Mucosa of stomach (tissue), 1 donor: Measurements from ENCODE around the gene LGALS7.
"Not testable (repeated sequence)": the region's sequence is repeated elsewhere in the genome, so short reads cannot be mapped to it uniquely, and the experiment has no call there.

Source experiments
- H3K27me3 ChIP-seq: one replicate; pipeline ENCODE4 v1.7.0; 2013; ENCODE audit warnings: mild to moderate bottlenecking, low read length; ENCODE audit not compliant: control insufficient read depth, insufficient read depth
- H3K36me3 ChIP-seq: one replicate; pipeline ENCODE4 v1.7.0; 2013; ENCODE audit warnings: low read length; ENCODE audit not compliant: control insufficient read depth, insufficient read depth
- H3K4me1 ChIP-seq: one replicate; pipeline ENCODE4 v1.7.0; 2013; ENCODE audit warnings: mild to moderate bottlenecking, low read length; ENCODE audit not compliant: control insufficient read depth, insufficient read depth
- H3K4me3 ChIP-seq: one replicate; pipeline ENCODE4 v1.7.0; 2013; ENCODE audit warnings: low read length
- H3K9ac ChIP-seq: one replicate; pipeline ENCODE4 v1.7.0; 2013; ENCODE audit warnings: mild to moderate bottlenecking, low read length, moderate library complexity
- H3K9me3 ChIP-seq: one replicate; pipeline ENCODE4 v1.7.0; 2013; ENCODE audit warnings: mild to moderate bottlenecking, low read length, moderate library complexity; ENCODE audit not compliant: control insufficient read depth
- donor health status: Pancreatic carcinoma.

Gene LGALS7

GRCh38 chr19:38773469-38774177 is at the start of gene LGALS7:
Gene LGALS7 (minus strand): TSS chr19:38773517. CDS start chr19:38773492, 25 bp downstream.
- peaks cover 13% of the 10 kb centered on the region for H3K4me1 ChIP-seq
- H3K36me3 ChIP-seq, result no peaks in the 10 kb centered on the region
- no peaks in the 10 kb centered on the region for H3K27me3 ChIP-seq
- no peak within 1 kb of the TSS for H3K9ac ChIP-seq
- no peak within 1 kb of the TSS for H3K4me3 ChIP-seq
- no peaks in the 10 kb centered on the region for H3K9me3 ChIP-seq

DNA sequence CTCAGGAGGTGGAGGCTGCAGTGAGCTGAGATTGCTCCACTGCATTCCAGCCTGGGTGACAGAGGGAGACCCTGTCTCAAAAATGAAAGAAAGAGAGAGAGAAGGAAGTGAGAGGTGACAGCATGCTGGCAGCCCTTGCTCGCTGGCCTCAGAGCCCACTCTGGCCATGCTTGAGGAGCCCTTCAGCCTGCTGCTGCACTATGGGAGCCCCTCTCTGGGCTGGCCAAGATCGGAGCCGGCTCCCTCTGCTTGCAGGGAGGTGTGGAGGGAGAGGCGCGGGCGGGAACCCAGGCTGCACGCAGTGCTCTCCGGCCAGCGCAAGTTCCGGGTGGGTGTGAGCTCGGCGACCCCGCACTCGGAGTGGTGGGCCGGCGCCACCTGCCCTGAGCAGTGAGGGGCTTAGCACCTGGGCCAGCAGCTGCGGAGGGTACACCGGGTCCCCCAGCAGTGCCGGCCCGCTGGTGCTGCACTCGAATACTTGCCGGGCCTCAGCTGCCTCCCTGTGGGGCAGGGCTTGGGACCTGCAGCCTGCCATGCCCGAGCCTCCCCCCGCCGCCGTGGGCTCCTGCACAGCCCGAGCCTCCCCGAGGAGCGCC is 48.0 kb upstream of the LGALS7 start:
- H3K27me3 ChIP-seq, H3K36me3 ChIP-seq, H3K9me3 ChIP-seq, H3K9ac ChIP-seq, H3K4me3 ChIP-seq: not testable (repeated sequence)
- peaks cover 40% of the 10 kb centered on the region for H3K4me1 ChIP-seq

DNA sequence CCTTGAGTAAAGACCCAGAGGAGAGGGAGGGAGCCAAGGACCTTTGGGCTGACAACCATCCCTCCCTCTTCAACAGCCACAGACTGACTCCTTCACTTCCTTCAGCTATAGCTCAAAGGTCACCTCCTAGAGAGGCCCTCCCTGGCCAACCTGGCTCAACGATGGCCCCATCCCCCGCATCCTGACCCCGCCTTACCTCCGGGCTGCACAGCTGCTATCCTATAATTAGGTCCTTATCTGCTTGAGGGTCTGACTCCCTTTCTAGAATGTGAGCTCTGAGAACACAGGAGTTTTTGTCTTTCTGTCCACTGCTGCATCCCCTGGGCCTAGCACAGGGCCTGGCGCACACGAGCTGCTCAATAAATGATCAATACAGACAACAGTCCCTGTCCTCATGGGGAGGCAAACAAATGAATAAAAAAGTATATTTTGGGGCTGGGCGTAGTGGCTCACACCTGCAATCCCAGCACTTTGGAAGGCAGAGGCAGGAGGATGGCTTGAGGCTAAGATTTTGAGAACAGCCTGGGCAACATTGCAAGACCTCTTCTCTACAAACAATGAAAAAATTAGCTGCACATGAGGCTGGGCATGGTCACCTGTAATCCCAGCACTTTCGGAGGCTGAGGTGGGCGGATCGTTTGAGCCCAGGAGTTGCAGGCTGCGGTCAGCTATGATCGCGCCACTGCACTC is 46.1 kb upstream of the LGALS7 start:
- Histone ChIP-seq H3K9ac (no peak overlapping the region), H3K36me3 (peaks cover 4% of the 10 kb centered on the region), H3K4me3 (no peak overlapping the region), H3K27me3 (no peaks in the 10 kb centered on the region), H3K4me1 (peaks cover 49% of the 10 kb centered on the region), H3K9me3 (no peaks in the 10 kb centered on the region)

DNA sequence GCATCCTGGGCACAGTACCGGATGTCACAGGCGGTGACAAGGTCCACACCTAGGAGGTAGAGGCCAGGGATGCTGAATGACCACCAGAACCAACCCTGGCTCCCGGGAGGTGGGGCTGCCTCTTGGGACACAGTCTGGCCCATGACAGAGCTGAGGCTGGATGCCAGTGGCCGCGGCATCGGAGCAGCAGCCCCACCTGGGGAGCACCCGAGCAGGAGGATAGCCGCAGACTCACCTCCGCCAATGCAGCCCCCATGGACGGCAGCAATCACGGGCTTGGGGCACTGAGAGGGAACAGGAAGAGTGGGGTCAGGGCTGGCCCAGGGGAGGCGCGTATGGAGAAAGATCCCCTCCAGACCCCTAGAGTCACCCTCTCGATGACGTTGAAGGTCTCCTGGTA is 43.8 kb upstream of the LGALS7 start:
- Histone ChIP-seq H3K9ac (no peak overlapping the region), H3K27me3 (no peaks in the 10 kb centered on the region), H3K36me3 (peaks cover 4% of the 10 kb centered on the region), H3K9me3 (no peaks in the 10 kb centered on the region), H3K4me1 (peaks cover 49% of the 10 kb centered on the region), H3K4me3 (no peak overlapping the region)

DNA sequence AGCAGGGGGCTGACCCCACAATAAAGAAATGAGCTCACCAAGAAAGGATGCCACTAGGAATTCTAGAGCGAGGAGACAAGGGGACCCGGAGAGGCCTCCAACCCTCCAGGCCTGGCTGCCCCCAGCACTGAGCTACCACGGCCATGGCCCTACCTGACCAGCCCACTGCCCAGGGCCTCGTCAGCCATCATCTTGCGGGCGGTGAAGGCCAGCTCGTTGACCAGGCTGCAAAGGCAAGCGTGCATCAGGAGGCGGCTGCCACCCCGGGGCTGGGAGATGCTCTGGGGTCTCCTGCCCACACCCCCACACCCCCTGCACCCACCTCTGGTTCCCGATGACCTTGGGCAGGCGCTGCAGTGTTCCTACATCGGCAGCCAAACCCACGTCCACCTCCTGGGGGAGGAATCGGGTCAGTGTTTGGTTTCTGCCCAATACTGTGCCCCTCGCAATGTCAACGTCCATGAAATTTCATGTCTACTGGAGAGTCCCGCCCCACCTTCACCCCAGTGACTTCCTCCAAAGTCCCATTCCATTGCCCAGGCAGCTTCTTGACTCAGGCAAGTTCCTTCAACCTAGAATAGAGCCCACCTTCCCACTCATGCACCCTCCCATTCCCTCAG is 42.9 kb upstream of the LGALS7 start:
- Histone ChIP-seq H3K4me3 (no peak overlapping the region), H3K9me3 (no peaks in the 10 kb centered on the region), H3K4me1 (peaks cover 49% of the 10 kb centered on the region), H3K9ac (no peak overlapping the region), H3K36me3 (peaks cover 4% of the 10 kb centered on the region), H3K27me3 (no peaks in the 10 kb centered on the region)

DNA sequence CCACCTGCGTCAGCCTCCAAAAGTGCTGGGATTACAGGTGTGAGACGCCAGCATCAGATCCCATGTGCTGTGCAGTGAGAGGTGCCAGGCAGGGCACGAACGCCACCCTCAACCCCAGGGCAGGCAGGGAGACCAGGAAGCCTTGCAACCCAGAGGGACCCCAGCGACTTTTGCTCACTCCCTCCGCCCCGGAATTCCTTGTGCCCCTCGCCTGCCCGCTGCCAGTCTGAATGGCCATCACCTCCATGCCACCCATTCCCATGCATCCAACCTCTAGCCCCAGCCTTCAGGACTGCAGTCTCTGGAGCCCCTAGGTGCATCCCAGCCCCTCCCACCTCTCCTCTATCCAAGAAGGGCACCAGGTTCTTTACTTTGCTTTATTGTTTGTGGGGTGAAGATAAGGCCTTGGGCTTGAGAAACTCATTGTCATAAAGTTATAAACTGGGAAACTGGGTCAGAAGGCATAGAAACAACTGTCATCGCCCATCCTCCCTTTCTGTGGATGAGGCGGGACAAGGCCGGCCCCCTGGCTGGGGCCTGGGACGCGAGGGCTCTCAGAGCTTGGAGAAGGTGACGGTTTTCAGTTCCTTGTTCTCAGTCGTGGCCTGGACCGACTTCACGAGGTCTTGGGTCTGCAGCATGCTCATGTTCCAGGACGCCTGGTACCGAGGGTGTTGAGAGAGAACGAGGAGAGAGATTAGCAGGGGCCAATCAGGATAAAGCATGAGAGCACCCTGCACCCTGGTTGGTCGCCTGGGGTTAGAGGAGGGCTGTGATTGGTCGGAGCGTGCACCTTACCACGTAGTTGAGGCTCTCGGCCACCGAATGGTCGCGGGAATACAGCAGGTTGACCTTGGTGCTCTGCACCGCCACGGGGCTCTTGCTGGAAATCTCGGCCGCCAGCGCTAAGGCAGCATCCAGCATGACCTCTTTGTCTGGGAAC is 42.0 kb upstream of the LGALS7 start:
- H3K36me3 ChIP-seq, result peaks cover 4% of the 10 kb centered on the region
- no peaks in the 10 kb centered on the region for H3K9me3 ChIP-seq
- no peaks in the 10 kb centered on the region for H3K27me3 ChIP-seq
- no peak overlapping the region for H3K9ac ChIP-seq
- no peak overlapping the region for H3K4me3 ChIP-seq
- H3K4me1 ChIP-seq, result peaks cover 43% of the 10 kb centered on the region

DNA sequence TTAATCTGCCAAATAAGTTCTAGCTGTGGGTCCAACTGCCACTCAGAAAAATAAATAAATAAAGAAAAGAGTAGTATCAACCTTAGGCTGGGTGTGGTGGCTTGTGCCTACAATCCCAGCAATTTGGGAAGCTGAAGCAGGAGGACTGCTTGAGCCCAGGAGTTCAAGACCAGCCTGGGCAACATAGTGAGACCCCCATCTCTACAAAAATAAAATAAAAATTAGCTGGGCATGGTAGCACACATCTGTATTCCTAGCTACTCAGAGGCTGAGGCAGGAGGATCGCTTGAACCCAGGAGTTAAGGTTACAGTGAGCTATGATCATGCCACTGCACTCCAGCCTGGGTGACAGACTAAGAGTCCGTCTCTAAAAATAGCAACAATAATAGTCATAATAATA is 40.6 kb upstream of the LGALS7 start:
- not testable (repeated sequence) for H3K9ac ChIP-seq, H3K4me3 ChIP-seq, H3K36me3 ChIP-seq, H3K27me3 ChIP-seq, H3K9me3 ChIP-seq
- H3K4me1 ChIP-seq, result peaks cover 32% of the 10 kb centered on the region

DNA sequence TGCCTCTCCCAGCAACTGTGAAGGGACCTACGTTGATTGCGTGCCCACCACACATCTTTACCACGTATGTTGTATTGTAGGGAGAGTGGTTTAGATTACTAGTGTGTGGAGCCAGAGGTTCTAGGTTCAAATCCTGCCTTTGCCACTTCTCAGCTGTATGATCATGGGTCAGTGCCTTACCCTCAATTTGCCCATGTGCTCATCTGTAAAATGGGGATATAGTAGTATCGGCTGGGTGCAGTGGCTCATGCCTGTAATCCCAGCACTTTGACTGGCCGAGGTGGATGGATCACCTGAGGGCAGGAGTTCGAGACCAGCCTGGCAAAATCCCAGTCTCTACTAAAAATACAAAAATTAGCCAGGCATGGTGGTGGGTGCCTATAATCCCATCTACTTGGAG is 40.0 kb upstream of the LGALS7 start:
- H3K4me1 ChIP-seq, result peaks cover 26% of the 10 kb centered on the region
- H3K9ac ChIP-seq, result peak overlapping the region; percentile 29
- H3K4me3 ChIP-seq, result peak overlapping the region; percentile 29
- peaks cover 4% of the 10 kb centered on the region for H3K36me3 ChIP-seq
- H3K9me3 ChIP-seq, result no peaks in the 10 kb centered on the region
- no peaks in the 10 kb centered on the region for H3K27me3 ChIP-seq

- Histone ChIP-seq H3K4me1 (peaks cover 23% of the 10 kb centered on the region), H3K27me3 (no peaks in the 10 kb centered on the region), H3K36me3 (peaks cover 4% of the 10 kb centered on the region), H3K9me3 (no peaks in the 10 kb centered on the region), H3K9ac (peak within 1 kb of the TSS; percentile 85), H3K4me3 (peak within 1 kb of the TSS; percentile 76)
Measured at GRCh38 chr19:38812841-38813320, 39.6 kb upstream of the LGALS7 start, which contains the start of gene LGALS4. Gene LGALS4 (minus strand): TSS chr19:38812945. CDS start chr19:38812886, 59 bp downstream.

GRCh38 chr19:38812009-38812840 is 38.9 kb upstream of the LGALS7 start:
- Histone ChIP-seq H3K9me3 (no peaks in the 10 kb centered on the region), H3K4me3 (peak overlapping the region; percentile 76), H3K4me1 (peaks cover 16% of the 10 kb centered on the region), H3K9ac (peak overlapping the region; percentile 85), H3K36me3 (peaks cover 4% of the 10 kb centered on the region), H3K27me3 (no peaks in the 10 kb centered on the region)
